ENCODE measurements around the gene ARMH3.
A peak's percentile ranks its signal among the peaks of the same experiment; 100 is the strongest.
"Not testable (repeated sequence)": the region's sequence is repeated elsewhere in the genome, so short reads cannot be mapped to it uniquely, and the experiment has no call there.

Gene ARMH3

DNA sequence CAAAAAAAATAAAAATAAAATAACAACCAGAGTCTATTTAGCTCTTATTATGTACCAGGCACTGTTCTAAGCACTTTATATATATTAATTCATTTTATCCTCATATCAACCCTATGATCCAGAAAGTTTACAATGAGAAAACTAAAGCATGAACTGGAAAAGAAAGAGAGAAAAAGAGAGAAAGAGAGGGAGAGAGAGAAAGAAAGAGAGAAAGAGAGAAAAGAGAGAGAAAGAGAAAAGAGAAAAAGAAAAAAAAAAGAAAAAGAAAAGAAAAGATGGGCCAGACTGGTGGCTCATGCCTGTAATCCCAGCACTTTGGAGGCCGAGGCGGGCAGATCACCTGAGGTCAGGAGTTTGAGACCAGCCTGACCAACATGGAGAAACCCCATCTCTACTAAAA lies 9.9 kb downstream of the ARMH3 start:
- DNase-seq = no peak

DNA sequence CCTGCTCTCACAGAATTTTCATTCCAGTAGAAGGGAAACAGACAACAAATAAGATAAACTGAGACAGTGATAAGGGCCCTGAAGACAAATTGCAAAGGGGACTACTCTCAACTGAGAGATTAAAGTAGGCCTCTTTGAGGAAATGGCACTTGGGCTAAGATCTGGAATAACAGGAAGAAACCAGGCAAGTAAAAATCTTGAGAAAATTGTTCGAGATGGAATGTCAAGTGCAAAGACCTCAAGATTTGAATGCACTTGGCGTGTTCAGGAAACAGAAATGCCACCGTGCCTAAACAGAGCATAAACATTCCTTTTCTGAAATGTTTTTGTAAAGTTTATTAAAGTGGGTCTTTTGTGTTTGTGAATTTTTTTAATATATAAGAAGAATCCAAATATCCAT lies 10.7 kb downstream of the ARMH3 start:
- no peak for DNase-seq

DNA sequence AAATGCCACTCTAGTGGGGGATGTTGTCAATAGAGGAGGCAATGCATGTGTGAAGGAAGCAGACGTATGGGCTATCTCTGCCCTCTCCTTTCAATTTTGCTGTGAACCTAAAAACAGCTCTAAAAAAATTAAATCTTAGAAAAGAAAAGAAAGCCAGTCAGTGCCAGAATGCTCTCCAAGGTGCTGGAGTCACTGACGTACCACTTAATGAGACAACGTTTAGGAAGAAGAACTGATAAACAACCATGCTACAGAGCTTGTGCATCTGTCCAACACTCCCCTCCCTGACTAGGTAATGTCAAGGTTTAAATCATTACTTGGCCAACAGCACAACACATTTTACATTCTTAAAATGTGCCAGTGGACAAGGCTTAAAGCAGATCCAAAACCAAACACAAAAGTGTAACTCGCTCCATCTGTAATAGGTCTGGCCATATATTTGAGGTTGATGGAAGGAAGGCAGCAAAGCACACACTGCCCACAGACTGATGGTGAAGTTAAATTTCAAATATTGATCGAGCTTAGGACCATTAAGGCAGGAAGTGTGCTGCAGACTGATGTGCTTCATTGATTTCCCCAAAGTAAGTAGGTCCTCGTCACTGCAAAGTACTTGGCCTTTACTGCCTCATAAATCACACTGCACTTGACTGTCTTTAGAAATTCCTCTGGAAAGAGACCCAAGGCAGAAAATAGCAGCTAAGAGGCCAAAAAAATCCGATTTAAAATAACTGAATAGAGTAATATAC lies 15.5 kb downstream of the ARMH3 start:
- DNase-seq = no peak

DNA sequence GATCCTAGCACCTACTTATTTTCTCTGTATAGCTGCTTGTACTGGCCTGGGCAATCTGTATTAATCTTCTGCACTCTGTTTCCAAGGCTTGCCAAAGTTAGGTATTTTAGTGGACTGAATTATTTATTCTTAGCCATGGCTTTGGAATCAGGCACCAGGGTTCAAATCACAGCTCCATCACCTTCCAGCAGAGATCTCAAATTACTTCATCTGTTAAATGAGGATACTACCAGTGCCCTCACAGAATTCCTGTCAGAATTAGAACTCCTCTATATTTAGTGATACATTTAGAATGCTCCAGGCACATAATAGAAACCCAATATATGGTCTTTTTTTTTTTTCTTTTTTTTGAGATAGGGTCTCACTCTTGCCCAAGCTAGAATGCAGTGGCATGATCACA lies 17.6 kb downstream of the ARMH3 start:
- DNase-seq = no peak

DNA sequence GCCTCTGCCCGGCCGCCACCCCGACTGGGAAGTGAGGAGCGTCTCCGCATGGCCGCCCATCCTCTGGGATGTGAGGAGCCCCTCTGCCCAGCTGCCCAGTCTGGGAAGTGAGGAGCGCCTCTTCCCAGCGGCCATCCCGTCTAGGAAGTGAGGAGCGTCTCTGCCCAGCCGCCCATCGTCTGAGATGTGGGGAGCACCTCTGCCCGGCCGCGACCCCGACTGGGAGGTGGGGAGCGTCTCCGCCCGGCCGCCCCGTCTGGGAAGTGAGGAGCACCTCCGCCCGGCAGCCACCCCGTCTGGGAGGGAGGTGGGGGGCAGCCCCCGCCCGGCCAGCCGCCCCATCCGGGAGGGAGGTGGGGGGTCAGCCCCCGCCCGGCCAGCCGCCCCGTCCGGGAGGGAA lies 20.2 kb downstream of the ARMH3 start:
- not testable (repeated sequence) for DNase-seq

DNA sequence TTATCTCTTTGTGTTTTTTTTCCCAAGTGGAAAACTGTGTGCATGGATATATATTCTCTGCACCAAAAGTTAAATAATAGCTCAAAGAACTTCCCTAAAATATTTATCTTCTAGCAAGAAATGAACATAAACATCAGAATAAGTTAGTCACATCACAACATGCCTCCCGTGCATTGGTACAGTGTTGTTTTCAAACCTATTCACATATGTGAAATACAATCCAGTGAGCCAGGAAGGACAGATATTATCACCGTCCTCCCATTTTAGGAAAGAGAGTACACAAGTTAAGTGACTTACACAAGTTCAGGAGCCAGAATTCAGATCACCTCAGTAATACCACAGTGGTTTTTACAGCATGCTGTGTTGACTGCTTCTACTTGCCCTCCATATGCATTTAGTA lies 22.2 kb downstream of the ARMH3 start:
- no peak for DNase-seq

DNA sequence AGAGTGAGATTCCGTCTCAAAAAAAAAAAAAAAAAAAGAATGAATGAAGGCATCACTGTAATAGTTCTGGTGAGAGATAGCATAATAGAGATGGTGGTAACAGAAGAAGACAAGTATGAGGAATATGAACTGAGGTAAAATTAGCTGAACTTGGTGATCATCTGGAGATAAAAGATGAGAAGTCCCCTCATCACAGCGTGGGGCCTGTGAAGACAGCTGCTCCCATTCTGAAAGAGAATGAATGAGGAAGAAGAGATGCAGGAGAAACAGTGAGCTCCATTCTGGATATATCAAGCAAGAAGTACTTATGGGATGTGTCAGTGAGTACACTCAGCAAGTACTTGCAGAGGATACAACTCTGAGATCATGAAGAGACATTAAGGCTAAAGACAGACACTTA lies 28.7 kb downstream of the ARMH3 start:
- no peak for DNase-seq

DNA sequence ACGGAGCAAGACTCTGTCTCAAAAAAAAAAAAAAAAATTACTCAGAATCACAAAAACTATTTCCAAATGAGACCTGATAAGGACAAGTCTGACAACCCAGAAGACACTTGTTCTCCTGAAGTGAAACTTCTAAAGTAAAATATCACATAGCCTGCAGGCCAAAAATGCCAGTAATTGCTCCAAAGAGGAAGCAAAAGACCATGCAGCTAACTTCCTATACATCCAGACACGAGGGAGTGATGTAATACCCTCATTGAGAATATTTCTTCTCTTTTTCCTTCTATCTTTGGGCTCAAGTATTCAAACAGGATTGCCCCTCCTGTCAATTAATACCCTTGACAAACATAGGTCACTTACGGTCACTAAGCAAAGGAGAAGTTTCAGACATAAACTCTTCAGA lies 31.2 kb downstream of the ARMH3 start:
- no peak for DNase-seq

DNA sequence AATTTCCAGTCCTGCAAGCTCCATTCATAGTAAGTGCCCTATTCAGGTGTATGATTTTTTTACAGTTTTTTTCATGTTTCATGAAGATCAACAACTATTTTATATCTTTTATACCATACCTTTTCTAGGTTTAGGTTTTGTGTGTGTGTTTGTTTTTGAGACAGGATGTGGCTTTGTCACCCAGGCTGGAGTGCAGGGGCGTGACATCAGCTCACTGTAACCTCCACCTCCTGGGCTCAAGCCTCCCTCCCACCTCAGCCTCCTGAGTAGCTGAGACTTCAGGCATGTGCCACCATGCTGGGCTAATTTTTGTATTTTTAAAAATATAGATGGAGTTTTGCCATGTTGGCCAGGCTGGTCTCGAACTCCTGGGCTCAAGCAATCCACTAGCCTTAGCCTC lies 35.0 kb downstream of the ARMH3 start:
- no peak for DNase-seq

DNA sequence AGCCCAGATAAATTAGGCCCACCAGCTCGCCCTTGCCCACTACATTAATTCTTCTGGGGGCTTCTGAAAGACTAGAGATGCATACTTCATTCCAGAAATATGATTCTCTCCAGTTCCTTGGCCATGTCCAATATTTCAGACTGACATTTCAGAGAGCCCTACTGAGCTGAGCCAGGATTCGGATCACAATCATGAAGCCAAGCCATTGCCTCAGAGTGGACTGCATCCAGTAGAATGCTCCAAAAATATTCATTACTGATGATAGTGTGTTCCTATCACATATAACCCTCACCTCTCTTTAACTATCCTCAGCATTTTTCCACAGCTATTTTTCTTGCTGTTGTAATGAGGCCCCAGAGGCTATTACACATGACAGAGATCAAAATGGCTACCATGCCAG lies 38.7 kb downstream of the ARMH3 start:
- DNase-seq = no peak

DNA sequence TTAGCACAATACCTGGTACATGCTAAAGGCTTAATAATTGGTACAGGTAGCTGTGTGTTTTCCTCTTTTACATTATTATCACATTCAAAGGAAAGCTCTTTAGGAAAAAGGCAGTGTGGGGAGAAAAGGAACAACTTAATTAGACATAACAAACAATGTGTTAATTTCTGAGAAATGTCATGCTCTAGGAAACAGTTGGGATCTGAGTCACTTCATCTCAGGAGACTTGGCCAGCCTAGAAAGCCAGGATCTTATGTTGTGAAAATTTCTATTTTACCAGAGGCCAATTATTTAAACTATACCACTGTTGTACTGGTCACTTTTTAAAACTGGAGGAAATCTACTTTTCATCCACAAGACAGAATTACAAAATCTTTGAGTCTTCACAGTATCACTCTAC lies 39.6 kb downstream of the ARMH3 start:
- DNase-seq = no peak

DNA sequence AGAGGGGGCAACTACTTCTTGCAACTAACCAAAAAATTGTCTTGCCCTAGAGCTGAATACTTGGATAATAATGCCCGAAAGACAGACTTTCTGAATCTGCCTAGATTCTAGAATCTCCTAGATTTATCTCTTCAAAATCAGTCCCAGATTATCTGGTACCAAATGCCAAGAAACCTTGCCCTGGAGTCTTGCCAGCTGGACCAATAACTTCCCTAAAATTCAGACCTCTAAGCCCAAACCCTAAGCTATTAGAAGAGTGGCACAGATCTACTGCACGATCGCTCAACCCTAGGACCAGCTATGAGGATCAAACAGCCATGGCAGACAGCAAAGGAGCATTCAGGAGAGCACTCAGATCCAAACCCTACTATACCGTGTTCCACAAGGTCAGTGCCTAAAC lies 45.0 kb downstream of the ARMH3 start:
- DNase-seq = no peak

DNA sequence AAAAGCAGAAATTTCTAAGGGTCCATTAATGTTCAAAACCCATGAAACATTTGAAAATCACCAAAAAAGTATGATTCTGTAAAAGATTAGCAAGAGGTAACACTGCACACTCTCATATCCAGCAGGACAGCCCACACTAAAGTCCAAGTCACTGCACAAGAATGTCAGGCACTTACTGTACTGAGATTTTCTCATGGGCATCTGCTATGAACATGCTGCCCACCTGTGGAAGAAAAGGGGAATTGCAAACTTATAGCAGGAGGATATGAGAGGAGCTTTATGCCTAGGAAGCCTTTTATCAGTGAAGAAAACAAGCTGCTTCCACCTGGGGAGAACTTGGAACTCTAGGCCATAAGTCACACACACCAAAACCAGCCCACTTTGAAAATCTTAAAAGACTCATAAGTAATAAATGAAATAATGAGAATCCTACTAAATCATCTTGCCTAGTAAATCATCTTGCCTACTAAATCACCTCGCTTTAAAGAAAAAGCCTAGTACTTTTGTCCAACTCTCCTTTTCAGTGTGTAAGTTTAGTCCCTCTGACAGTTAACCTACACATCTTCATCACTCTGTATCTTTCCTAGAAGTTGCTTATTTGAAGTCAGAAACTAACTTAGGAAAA lies 46.1 kb downstream of the ARMH3 start:
- DNase-seq = peak; percentile 79

DNA sequence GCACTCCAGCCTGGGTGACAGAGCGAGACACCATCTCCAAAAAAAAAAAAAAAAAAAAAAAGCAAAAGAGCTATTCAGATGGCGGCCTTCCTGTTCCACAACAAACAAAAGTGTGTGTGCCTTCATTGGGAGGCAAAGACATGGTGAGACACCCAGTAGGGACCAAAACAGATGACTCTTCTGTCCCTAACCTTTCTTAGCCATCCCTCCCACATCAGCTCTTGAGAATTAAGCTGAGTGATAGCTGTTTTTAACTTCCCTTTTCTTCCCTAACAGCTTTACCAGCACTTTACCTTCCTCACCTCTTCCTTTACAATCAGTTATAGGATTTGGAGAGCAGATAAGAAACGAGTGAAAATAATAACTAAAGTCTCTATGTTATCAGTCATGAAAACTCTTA lies 48.2 kb downstream of the ARMH3 start:
- no peak for DNase-seq

DNA sequence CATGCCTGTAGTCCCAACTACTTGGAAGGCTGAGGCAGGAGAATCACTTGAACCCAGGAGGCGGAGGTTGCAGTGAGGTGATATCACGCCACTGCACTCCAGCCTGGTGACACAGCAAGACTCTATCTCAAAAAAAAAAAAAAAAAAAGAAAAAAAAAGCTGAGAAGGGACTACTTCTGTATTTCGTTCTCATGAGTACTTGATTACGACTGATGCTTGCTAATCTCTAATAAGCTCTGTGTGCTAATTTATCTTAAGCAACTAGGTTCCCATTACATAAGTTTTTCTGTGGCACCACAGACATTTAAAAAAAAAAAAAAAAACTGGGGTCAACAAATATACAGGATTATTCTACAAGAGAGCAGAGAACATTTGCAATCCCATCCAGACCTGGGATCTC lies 48.9 kb downstream of the ARMH3 start:
- DNase-seq = peak; percentile 31

DNA sequence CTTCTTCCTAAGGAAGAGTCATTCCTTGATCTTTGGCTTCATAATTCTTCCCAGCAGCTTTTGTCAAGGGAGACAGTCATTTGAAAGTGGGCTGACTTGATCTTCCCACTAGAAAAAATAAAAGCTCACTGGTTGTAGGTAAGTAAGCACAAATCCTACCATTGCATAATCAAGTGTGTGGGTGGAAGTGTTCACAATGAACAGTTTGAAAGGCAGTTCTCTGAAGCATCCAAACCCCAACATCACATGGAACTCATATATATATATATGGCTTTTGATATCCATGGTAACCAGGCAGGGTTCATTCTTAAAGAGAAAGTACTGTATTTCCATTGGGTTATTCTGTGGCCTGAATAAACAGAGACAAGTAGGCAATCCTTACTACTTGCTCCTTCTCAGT lies 51.6 kb downstream of the ARMH3 start:
- no peak for DNase-seq

DNA sequence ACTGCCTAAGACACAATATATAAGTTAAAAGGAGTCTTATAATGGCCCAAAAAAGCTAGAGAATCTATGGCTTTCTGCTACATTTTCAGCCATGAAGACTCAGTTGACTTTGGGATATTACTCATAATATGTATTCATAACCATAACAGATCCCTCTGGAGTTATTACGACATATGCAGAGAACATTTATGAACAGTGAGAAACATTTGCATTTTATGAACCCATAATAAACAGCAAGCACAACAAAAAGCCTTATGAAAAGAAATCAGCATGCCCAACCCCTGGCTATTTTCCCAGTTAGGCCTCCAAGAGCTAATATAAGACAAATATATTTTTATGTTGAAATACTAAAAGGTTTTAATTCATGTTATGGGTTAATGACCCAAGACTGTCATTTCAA lies 52.4 kb downstream of the ARMH3 start:
- no peak for DNase-seq

DNA sequence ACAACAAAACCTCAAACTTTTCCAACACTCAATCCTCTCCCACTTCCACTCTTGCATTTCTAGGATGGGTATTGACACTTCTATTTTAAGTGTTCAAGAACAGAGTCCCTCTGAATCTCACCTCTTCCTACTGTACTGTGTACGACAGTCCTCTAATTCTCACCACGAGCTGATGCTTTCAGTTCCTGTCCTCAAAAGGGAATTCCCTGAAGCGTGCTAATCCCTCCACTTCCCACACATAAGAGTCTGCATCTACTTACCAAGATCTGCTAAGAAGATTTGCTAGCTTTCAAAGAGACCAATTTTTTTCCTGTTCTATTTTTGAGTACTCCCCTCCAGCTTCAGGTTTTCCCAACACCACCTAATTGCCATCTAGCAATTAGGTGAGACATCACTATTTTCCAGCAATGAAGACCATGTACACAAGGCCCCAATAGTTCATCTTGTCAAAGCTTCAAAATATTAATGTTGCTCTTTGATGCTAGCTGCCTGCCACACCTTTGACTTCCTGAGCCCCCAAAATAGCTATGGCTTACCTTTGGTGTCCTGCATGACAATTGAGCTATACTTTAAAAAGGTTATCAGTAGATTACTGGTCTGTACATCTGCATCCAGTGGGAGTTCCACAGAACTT lies 54.4 kb downstream of the ARMH3 start:
- DNase-seq = no peak

DNA sequence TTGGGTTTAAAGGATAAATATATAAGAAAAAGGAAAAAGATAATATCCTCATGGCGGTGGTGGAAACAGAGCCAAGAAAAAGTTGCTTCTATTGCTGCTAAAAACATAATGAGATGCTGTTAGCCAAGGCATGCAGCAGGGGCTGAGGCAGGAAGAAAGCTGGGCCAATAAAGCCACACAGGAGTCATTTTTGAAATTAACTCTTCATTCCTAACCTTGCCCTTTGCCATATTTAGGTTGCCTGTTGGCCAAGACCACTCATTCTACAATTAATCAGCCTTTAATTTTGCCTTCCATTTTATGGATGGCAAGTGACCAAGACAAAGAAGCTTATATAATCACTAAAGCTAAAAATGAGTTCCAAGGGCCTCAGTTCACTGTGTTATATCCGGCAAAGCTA lies 58.2 kb downstream of the ARMH3 start:
- no peak for DNase-seq

DNA sequence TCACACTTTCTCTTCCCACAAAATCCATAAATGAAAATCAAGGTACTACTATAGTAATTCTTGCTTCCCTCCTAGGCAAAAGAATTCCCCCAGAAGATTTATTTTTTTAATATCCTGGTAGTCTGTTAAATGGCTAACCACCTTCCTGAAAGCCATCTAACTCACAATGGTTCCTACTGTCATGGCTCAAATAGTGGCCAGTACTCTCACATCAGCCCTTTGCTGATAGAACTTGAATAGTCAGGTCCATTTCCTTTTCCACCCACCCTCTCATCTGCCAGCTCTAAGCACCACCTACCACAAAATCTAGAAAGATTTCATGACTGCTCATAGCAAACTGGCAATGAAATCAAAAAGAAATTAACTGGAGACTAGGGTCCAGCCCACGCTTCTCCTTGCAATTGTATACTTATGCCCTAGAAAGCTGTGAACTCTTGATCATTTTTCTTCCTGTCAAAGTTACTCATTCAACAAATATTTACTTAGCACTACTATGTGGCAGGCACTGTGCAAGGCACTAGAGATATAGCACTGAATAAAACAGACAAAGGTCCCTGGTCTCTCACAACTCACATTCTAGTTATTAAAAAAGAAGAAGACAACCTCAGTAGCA lies 60.4 kb downstream of the ARMH3 start:
- DNase-seq = no peak

DNA sequence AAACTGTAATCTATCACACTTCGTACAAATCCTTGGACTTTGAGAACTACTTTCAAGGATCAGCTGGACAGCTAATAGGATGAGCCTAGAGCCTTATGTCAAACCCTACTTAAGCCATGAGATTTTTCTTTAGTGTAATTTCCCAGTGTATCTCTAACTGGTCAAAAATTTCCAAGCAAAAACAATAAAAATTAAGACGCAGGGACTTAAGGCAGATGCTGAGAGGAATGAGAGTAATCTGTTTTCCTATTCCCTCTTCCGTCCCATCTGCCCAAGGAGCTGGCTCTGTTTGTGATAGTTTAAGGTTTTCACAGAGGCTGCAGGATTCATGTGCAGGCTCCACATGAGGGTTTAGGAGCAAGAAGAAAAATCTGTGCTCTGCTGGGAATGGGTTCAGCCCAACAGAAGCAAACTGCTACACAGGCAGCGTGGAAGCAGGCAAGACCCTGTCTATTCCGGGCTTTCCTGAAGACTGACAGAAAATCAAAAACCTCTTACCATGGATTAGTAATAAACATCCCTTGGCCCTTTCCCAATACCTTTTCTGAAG lies 62.2 kb downstream of the ARMH3 start:
- DNase-seq = no peak

DNA sequence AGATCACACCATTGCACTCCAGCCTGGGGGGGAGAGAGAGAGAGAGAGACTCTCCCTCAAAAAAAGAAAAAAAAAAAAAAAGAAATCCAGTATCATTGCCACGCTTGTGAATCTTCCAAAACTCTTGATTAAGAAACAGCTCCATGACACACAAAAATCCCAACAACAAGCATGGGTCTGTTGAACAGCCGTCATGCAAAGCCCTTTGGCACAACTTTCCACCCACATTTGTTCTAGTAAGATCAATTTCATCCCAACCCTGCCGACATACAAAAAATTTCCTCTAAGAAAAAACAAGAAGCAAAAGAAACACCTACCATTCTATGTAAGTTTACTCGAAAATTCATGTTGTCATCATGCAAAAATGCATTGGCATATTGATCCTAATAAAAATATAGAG lies 62.8 kb downstream of the ARMH3 start:
- DNase-seq = no peak

DNA sequence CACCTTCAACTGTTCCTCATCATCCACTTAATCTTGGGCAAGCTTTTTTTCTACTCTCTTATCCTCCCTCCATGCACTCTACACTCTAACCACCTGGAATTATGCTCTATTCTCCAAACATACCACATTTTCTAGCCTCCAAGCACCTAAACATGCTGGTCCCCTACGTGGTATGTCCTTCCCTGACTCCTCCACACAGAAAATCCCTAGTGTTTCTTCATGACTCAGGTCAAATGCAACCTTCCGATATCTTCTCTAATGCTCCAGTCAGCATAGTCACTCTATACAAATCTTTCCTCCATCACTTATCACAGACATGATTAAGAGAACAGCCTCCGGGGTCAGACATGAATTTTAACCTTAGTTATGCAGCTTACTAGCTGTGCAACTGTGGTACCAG lies 68.8 kb downstream of the ARMH3 start:
- no peak for DNase-seq

DNA sequence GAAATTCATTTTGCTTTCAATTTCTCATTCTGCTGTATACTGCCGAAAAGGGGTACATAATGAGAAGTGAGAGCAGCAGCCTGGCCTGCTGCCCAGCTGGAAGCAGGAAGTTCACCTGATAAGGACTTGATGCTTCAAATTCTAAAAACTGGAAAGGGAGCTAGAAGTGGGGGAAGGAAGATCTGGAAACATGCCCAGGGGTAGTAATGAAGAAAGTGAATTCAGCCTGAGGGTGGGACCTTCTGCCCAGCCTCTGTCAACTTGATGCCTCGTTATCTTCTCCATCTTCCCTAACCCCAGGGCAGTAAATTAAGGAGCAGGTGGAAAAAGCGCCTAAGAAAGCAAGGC lies 69.4 kb downstream of the ARMH3 start:
- peak; percentile 90 for DNase-seq

All from hematopoietic multipotent progenitor cell treated with erythropoietin and hydrocortisone succinate and interleukin-3 and kit ligand, for 8 days (in vitro differentiated cells).